Dedifferentiated amniotic fluid mesenchymal stem cell (primary cell): ENCODE measurements around the gene NME8.
"Not testable (repeated sequence)": the region's sequence is repeated elsewhere in the genome, so short reads cannot be mapped to it uniquely, and the experiment has no call there.

ENCODE experiments used
- DNase-seq: peaks from one replicate; pipeline ENCODE4 v3.0.0-alpha.2; 2016; ENCODE audit errors: extremely low spot score

The NME8 gene

DNA sequence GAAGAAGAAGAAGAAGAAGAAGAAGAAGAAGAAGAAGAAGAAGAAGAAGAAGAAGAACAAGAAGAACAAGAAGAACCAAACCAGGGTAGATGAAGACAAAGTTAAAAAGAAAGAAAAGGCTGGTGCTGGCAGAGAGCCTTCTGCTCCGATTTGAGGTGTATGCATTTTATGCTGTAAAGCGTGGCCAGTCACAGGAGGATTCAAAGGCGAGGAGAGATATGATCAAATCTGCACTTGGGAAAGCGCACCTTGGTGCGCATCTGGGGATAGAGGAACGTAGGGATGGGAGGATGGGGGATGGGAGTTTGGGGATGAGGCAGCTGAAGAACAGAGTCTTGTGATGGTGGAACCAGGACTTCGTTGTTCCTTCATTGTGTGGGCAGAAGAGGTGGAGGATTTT is at the start of gene NME8:
NME8 (plus strand) TSS at position 301 of the 400 bp plus-strand sequence. CDS start 1,670 bp downstream, outside the sequence.
- no peak for DNase-seq

- no peak for DNase-seq
These were observed 42.2 kb upstream of the NME8 start for GRCh38 chr7:37806152-37806551.

- DNase-seq, result not testable (repeated sequence)
These were observed 36.2 kb upstream of the NME8 start for GRCh38 chr7:37812161-37812580.

- DNase-seq, result no peak
These were observed 32.6 kb upstream of the NME8 start for GRCh38 chr7:37815671-37816371.

GRCh38 chr7:37816922-37817590 is 31.3 kb upstream of the NME8 start:
- no peak for DNase-seq

DNA sequence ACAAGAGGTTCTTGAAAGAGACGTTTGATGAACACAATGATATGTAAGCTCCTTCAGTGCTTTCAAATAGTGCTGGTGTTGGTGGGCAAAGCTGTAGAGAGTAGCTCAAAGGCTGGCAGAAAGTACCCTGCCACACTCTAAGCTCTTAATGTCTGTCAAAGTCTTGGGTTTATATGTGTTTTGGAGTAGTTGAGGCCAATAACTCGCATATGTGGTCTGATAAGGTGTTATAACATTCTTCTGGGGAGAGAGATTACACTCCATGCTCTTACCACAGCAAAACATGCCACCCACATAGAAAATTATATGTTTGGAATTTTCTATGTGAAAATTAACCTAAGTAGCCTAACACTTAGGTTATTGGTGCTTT is 30.8 kb upstream of the NME8 start:
- no peak for DNase-seq

GRCh38 chr7:37817996-37818720 is 30.2 kb upstream of the NME8 start:
- no peak for DNase-seq

DNA sequence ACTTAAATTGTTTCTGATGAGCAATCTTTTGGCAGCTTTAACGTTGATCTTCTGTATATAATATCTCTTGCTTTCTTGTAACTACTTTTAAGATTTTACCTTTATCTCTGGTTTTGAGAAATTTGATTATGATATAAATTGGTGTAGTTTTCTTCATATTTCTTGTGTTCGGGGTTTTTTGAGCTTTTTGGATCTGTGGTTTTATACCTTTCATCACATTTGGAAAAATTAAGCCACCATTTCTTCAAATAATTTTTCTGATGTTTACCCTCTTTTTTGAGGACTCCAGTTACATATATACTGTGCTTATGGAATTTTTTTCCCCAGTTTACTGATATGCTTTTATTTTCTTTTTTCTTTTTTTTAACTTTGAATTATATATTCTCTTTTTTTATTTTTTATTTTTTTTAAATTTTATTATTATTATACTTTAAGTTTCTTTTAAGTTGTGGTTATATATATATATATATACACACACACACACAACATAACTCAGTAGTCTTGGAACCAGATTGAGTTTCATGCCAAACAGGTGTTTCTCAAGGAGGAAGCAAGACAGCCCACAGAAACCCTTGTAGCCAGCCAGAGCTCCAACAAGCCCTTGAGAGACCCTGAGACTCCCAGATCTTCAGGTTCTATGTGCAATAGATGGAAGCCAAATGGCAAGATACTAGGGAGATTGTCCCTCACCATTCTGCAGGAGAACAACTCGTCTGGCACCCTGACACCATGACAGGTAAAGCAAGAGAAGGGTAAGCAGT is 27.5 kb upstream of the NME8 start:
- no peak for DNase-seq

- no peak for DNase-seq
These were observed 25.5 kb upstream of the NME8 start for GRCh38 chr7:37822946-37823345.

DNA sequence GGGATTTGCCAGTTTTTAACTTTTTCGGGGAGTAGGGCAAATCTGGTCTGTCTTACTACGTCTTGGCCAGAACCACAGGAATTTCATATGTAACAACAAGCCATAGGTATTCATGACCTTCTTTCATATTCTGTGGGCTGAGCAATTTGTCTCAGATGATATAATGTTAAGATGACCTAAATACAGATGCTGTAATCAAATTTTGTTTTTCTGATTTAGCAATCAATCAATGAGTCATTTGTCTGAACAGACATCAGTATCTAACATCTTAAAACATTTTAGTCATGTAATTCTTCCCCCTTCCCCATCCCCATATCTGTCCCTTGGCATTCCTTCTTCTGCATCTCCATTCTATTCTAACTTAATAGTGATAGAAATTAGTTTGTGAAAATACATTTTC is 24.8 kb upstream of the NME8 start:
- no peak for DNase-seq

DNA sequence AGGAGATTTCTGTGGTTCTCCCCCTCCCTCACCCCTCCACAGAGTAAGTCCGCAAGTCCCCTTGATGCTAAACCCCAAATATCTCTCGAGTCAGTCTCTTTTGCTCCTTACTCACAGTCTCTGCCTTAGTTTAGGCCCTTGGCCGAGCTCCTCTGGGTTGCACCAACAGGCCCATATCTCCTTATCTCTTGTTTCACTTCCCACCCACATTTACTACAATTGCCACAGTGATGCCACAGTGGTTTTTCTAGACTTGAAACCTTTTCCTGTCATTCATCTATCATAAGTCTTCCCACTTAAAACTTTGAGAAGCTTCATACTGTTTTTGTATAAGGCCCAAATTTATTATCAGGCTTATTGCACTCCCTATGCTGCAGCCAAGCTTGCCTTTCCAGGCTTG is 23.4 kb upstream of the NME8 start:
- DNase-seq, result no peak

GRCh38 chr7:37826825-37827224 is 21.6 kb upstream of the NME8 start:
- no peak for DNase-seq

DNA sequence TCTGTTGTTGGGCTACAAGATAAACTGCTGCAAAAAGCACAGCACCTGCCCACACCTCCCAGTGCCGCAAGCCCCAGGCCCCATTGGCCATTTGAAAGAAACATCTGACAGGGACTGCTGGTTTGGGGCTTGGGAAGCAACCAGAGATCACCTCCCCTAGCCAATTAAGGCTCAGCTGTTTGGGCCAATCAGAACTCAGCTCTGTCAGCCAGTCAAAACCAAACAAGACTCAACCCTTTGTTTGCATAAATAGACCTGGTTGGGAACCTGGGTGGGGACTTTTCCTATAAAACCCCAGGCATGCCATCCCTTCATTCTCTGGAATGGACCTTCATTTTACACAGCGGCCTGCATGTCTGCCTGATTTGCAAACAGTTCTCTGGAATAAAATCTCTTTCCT is 17.2 kb upstream of the NME8 start:
- no peak for DNase-seq

DNA sequence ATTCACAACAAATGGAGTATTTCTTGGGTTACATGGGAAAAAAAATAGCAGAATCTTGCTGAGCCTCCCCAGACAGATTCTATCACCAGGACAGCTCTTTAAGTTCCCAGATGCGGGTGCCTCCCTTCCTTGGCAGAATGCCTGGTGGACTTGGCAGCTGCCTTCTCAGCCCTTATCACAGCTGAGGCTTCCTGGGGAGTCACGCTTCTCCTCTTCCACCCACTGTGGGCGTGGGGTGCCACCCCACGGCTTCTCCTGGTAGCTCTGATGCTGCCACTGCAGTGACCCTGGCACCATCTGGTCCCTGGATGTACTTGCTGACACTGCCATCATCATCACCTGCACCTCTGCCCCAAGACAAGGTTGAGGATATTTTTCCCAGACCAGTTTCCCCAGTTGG is 16.2 kb upstream of the NME8 start:
- DNase-seq, result no peak

DNA sequence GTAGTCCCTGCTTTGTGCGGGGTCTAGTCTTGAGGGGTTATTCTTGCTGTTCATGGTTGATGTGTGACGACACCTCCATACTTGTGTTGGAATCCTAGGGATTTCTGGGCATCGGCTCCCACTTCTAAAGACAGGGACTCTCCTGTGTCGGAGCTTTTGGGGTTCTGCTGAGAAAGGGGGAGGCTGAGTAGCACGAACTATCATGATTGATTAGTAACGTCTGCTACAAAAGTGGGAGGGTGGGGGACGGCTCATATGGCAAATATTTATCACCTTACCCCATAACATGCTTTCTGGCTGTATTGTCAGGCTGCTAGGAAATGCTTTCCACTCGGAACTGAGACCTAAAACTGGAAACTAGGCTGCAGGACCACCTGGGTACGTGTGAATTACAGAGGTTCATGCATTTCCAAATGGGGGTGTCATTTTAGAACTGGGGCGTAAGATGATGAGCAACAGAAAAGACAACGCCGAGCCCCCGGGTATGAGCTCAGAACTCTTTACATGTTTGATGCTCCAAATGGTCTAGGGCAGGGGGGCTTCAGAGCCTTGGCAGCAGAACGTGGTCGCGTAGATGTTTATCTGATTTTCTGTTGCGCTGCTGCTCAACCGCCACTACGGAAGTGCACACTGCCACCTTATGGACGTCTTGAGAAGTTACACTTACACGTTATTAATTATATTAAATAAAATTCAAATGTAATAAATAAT is 15.1 kb upstream of the NME8 start:
- DNase-seq, result no peak

DNA sequence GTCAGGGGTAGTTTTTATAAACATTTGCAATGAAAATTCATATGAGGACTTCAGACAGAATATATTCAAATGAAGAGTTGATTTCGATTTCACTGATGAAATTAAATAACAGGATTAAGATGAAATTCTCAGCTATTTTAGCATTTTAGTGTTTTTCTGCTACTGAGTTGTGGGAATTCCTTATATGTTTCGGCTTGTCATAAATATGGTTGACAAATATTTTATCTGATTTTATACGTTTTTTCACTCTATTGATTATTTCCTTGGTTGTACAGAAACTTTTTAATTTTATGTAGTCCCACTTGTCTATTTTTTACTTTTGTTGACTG is 14.6 kb upstream of the NME8 start:
- DNase-seq, result no peak

DNA sequence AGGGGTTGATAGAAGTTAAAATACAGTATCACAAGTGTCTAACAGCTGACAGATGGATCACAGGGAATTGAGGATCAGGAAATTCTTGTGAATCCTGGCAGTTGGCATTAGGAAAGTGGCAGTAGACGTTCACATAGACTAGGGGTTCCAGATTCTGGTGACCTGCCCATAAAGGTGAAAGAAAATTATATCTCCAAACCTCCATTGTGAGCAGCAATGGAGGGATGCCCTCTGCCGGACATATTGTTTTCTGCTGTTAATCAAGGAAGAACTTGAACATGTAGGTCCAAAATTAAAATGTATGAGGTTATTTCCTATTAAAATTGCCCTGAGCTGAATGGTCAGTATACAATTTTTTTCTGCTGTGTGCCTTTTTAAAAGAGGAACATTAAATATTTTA is 5.1 kb downstream of the NME8 start:
- no peak for DNase-seq

- no peak for DNase-seq
These were observed 33.7 kb downstream of the NME8 start for GRCh38 chr7:37882086-37882485.

GRCh38 chr7:37893359-37893758 is 45.0 kb downstream of the NME8 start:
- no peak for DNase-seq

DNA sequence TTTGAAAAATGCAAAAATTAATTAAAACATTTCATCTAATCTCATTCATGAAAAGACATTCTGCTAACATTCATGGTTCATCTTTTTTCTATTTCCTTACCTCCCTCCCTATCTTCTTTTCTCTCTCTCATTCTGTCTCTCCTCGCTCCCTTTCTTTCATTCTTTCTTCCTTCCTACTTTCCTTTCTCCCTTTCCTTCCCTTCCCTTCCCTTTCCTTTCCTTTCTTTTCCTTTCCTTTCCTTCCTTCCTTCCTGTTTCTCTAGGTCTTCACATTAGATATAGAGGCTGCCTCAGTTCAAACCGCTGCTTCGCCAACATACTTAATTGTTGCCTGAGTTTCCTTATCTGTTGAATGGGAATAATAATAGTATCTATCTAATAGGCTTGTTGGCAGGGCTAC is 46.3 kb downstream of the NME8 start:
- no peak for DNase-seq

DNA sequence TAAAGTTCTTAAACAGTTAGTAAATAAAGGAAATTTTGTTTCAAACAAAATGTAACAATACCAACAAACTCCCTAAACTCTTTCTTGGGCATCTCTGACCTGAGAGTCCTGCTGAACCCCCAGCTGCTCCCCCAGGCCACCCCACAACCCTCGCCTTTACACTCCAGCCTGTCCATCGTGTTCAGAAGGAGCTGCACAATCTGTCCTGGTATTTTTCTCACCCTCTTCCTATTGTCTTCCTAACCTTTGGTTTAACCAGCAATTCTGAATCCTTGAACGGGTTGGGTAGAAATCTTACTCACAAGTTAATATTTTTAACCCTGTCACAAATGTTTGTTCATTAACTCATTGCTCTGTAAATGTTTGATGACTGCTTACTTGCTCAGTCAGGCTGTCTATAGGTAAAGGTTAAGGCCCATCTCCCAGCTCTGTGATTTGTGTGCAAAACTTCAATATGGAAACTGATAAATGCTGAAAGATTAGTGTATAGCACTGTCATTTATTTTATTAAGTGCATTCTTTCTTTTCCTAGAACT is 51.4 kb downstream of the NME8 start:
- no peak for DNase-seq
